Fibroblast of the aortic adventitia (primary cell): ENCODE measurements around the gene SLC6A11. TPM values are rescaled to one million over a fixed set of nuclear protein-coding genes. Genes with fewer than 3 reads are reported as not detected.
A peak's percentile ranks its signal among the peaks of the same experiment; 100 is the strongest.

ENCODE experiments used
- DNase-seq: peaks from one replicate; pipeline ENCODE4 v3.0.0-alpha.2; 2010; ENCODE audit warnings: low read depth
- H3K4me3 ChIP-seq: 2 replicates; pipeline ENCODE4 v1.5.1; 2011; ENCODE audit warnings: low read depth, mild to moderate bottlenecking, control low read depth, low read length, moderate library complexity
- CTCF ChIP-seq: IDR thresholded peaks from 2 replicates; pipeline ENCODE4 v1.5.1; 2011; ENCODE audit warnings: mild to moderate bottlenecking, low read length, control low read depth, inconsistent platforms; ENCODE audit not compliant: insufficient read depth
- total RNA-seq: library from RNA; depleted of rRNA; stranded (reverse); fragments of >200 nt; gene quantifications from 2 replicates; pipeline ENCODE4 v1.2.3, GENCODE V29; 2012; ENCODE audit warnings: low replicate concordance

SLC6A11 gene
- total RNA-seq: not detected in 2 replicates

- no peak for DNase-seq
- no peak within 1 kb of the TSS for H3K4me3 ChIP-seq
Measured at GRCh38 chr3:10816019-10816862, at the start of gene SLC6A11. Gene SLC6A11, plus strand, starts transcription at chr3:10816228. Its CDS starts 38 bp downstream, at chr3:10816266.

GRCh38 chr3:10768708-10769394 is 47.2 kb upstream of the SLC6A11 start:
- no peak for TF ChIP-seq CTCF
- no peak for DNase-seq
- H3K4me3 ChIP-seq: no peak overlapping the region

More at GRCh38 chr3:10816019-10816862, at the start of gene SLC6A11:
- no peak for TF ChIP-seq CTCF

GRCh38 chr3:10770547-10770946 is 45.5 kb upstream of the SLC6A11 start:
- H3K4me3 ChIP-seq: no peak overlapping the region
- no peak for TF ChIP-seq CTCF
- no peak for DNase-seq

GRCh38 chr3:10770981-10771380 is 45.0 kb upstream of the SLC6A11 start:
- no peak for DNase-seq
- no peak for TF ChIP-seq CTCF
- no peak overlapping the region for H3K4me3 ChIP-seq

DNA sequence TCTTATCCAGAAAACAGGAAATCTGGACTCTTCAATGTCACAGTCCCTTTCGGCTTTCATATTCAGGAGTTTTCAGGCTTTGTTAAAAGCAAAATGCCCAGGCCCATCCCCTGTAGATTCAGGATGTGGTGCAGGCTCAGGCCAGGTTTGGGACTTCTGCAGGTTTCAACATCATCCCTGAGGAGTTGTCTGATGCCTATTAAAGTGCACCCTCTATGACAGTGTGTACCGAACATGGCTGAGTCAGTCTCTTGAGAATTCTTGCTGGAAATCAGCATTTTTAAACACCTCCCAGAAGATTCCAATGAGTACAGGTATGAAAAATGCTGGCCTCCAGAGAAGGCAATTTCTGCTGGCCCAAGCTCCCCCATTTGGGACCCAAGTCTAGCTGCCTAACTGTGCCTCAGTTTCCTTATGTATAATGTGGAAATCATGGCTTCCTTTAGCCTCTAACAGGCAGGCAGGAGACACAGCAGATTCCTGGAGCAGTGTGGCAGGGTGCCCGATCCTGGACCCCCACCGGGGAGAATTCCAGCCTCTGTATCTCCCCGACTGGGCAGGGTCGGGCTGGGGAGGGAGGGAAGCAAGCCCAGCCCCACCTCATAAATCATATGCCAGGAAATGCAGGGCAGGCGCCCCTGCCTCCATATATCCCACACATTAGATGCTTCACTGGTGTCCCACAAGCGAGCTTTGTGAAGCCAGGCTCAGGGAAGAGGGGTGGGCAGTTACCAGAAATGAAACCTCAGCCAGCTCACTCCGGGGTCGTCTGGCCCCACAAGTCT is 44.4 kb upstream of the SLC6A11 start:
- no peak for DNase-seq
- no peak for TF ChIP-seq CTCF
- H3K4me3 ChIP-seq: no peak overlapping the region

- DNase-seq: peak; percentile 0
- no peak overlapping the region for H3K4me3 ChIP-seq
- no peak for TF ChIP-seq CTCF
Measured at GRCh38 chr3:10772271-10773161, 43.5 kb upstream of the SLC6A11 start.
